ENCODE results near the gene TBXA2R. TPM values are rescaled to one million over a fixed set of nuclear protein-coding genes. Genes with fewer than 3 reads are reported as not detected.
A peak's percentile ranks its signal among the peaks of the same experiment; 100 is the strongest.
"Not testable (repeated sequence)": the region's sequence is repeated elsewhere in the genome, so short reads cannot be mapped to it uniquely, and the experiment has no call there.

Gene TBXA2R
- total RNA-seq, 1 donor from 2014 or later, result not detected

GRCh38 chr19:3570606-3571011 lies 36.1 kb downstream of the TBXA2R start:
- H3K4me1 Mint-ChIP-seq (ENCODE audit: low read depth, unreplicated experiment), result peaks cover 8% of the 10 kb centered on the region
- H3K4me3 Mint-ChIP-seq (ENCODE audit: unreplicated experiment), result no peak overlapping the region
- no peak for DNase-seq
- peaks cover 6% of the 10 kb centered on the region for H3K36me3 Mint-ChIP-seq (ENCODE audit: unreplicated experiment)
- H3K9me3 Mint-ChIP-seq (ENCODE audit: unreplicated experiment), result peaks cover 6% of the 10 kb centered on the region
- no peak for TF ChIP-seq CTCF (IDR thresholded peaks at IDR 0.05; ENCODE audit: partially characterized antibody, unreplicated experiment)
- H3K27me3 Mint-ChIP-seq (ENCODE audit: unreplicated experiment), result peaks cover 8% of the 10 kb centered on the region
- H3K27ac Mint-ChIP-seq (ENCODE audit: unreplicated experiment), result no peak overlapping the region

GRCh38 chr19:3570042-3570441 lies 36.6 kb downstream of the TBXA2R start:
- not testable (repeated sequence) for H3K4me1 Mint-ChIP-seq (ENCODE audit: low read depth, unreplicated experiment); DNase-seq; H3K27me3 Mint-ChIP-seq (ENCODE audit: unreplicated experiment); H3K4me3 Mint-ChIP-seq (ENCODE audit: unreplicated experiment); H3K9me3 Mint-ChIP-seq (ENCODE audit: unreplicated experiment); H3K36me3 Mint-ChIP-seq (ENCODE audit: unreplicated experiment); H3K27ac Mint-ChIP-seq (ENCODE audit: unreplicated experiment)

- Mint-ChIP-seq H3K4me3 (ENCODE audit: unreplicated experiment) (no peak overlapping the region), H3K27ac (ENCODE audit: unreplicated experiment) (no peak overlapping the region), H3K36me3 (ENCODE audit: unreplicated experiment) (no peaks in the 10 kb centered on the region), H3K4me1 (ENCODE audit: low read depth, unreplicated experiment) (no peaks in the 10 kb centered on the region), H3K9me3 (ENCODE audit: unreplicated experiment) (peaks cover 1% of the 10 kb centered on the region), H3K27me3 (ENCODE audit: unreplicated experiment) (peaks cover 10% of the 10 kb centered on the region)
- DNase-seq, result no peak
- TF ChIP-seq CTCF (IDR thresholded peaks at IDR 0.05; ENCODE audit: partially characterized antibody, unreplicated experiment), result no peak
Observed at GRCh38 chr19:3565139-3565538, 41.5 kb downstream of the TBXA2R start.

DNA sequence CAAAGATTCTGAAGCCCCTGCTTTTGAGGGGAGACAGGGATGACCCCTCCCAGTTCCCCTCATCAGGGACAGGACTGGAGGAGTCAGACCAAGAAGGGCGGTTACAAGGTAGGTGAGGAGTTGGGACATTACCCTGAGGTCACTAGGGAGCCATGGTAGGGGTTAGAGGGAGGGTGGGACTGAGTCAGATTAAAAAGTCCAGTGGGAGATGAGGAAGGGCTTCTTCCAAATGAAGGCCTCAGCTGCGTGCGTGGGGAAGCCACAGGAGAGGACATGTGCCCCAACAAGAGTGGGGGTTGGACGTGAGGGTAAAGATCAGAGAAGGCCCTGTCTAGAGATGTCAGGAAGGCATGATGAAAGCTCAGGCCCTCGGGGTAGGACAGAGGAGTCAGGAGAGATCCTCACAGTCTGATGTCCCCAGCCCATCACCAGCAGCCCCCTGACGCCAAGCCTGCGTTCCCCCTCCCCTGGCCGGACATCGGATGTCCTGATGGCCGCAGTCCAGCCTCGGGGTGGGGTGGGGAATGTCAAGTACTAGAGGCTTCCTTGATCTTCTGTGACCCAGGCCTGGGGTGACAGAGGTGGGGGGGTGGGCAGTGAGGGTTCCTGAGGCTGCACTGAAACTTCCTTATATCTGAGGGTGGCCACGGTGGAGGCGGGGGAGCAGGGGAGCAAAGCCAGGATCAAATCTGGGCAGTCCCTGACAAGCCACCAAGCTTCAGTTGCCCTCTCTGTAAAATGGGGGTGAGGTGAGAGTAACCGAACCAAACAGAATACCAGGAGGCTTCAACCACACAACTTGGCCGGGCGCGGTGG lies 42.8 kb downstream of the TBXA2R start:
- Mint-ChIP-seq H3K36me3 (ENCODE audit: unreplicated experiment) (no peaks in the 10 kb centered on the region), H3K4me3 (ENCODE audit: unreplicated experiment) (no peak overlapping the region), H3K27me3 (ENCODE audit: unreplicated experiment) (peaks cover 12% of the 10 kb centered on the region), H3K27ac (ENCODE audit: unreplicated experiment) (no peak overlapping the region), H3K9me3 (ENCODE audit: unreplicated experiment) (peaks cover 3% of the 10 kb centered on the region), H3K4me1 (ENCODE audit: low read depth, unreplicated experiment) (no peaks in the 10 kb centered on the region)
- no peak for TF ChIP-seq CTCF (IDR thresholded peaks at IDR 0.05; ENCODE audit: partially characterized antibody, unreplicated experiment)
- DNase-seq, result no peak

DNA sequence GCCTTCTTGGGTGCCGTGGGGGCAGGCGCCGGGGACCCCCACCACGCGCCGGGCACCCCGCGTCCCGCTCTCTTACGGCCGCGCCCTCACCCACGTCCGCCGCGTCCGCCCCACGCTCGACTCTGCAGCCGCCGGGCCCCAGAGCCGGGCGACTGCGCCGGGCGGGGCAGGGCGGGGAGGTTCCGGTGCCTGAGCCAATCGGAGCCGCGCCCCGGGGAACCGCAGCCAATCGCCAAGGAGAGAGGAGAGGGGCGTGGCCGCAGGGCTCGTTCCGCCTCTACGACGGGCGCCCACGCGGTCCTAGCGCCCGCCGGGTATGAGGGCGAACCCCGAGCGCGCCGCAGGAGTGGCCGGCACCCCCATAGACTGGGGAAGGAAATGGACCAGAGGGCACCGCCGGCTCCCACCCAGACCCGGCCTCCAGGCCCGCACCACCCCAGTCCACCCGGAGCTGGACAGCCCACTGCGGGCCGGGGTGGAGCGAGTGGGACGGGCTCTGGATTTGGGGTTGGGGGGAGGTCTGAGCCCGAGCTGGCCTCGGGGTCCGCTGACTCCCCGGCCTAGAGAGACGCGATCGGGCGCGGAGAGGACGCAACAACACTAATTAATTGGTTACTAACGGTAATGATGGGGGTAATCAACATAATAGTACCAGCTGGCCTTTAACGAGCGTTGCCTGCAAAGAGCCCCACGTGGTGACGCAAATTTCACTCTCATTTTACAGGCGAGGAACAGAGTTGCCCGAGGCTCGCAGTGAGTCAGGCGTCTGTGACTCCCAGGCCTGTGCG lies 49.0 kb downstream of the TBXA2R start, which contains the start of gene MFSD12:
Gene MFSD12 (minus strand): TSS at position 126 of the 788 bp plus-strand sequence. CDS start 183 bp downstream, outside the sequence.
- TF ChIP-seq CTCF (IDR thresholded peaks at IDR 0.05; ENCODE audit: partially characterized antibody, unreplicated experiment), result no peak
- peak within 1 kb of the TSS; percentile 94 for H3K4me3 Mint-ChIP-seq (ENCODE audit: unreplicated experiment)
- no peaks in the 10 kb centered on the region for H3K36me3 Mint-ChIP-seq (ENCODE audit: unreplicated experiment)
- H3K9me3 Mint-ChIP-seq (ENCODE audit: unreplicated experiment), result peaks cover 5% of the 10 kb centered on the region
- peaks cover 10% of the 10 kb centered on the region for H3K4me1 Mint-ChIP-seq (ENCODE audit: low read depth, unreplicated experiment)
- H3K27ac Mint-ChIP-seq (ENCODE audit: unreplicated experiment), result peak within 1 kb of the TSS; percentile 86
- H3K27me3 Mint-ChIP-seq (ENCODE audit: unreplicated experiment), result peaks cover 14% of the 10 kb centered on the region
- DNase-seq, result peak; percentile 97
